Adrenal gland (tissue), 12 donors: Measurements from ENCODE around the gene ARIH2. TPM values are rescaled to one million over a fixed set of nuclear protein-coding genes. Genes with fewer than 3 reads are reported as not detected.
A peak's percentile ranks its signal among the peaks of the same experiment; 100 is the strongest.

ENCODE experiments used
- DNase-seq, 7 donors: peaks; one replicate each; pipeline ENCODE4 v3.0.0-alpha.2; 2019 to 2020
- H3K27ac ChIP-seq, 5 donors: fragments of 200-600 bp; sonication (generic) in 4 of 5; 1 replicate in 3 of 5; 2 replicates in 2 of 5; pipeline versions ENCODE4 v1.5.1 to v1.8.0; 2016 to 2020; ENCODE audit warnings: mild to moderate bottlenecking in 1 of 5
- H3K27me3 ChIP-seq: fragments of 200-600 bp; 2 replicates; pipeline ENCODE4 v1.8.0; 2021
- H3K36me3 ChIP-seq, 2 donors: fragments of 200-600 bp; replicated peaks in 1 of 2; 1 replicate in 1 of 2; 2 replicates in 1 of 2; pipeline versions ENCODE4 v1.5.1 to v1.8.0; 2018 to 2022
- H3K4me1 ChIP-seq, 2 donors: fragments of 200-600 bp; replicated peaks in 1 of 2; 1 replicate in 1 of 2; 2 replicates in 1 of 2; pipeline versions ENCODE4 v1.5.1 to v1.8.0; 2018 to 2021
- H3K4me3 ChIP-seq, 4 donors: fragments of 200-600 bp; sonication (generic) in 3 of 4; one replicate each; pipeline ENCODE4 v1.5.1; 2016 to 2018
- H3K9me3 ChIP-seq, 3 donors: fragments of 200-600 bp; sonication (generic) in 1 of 3; replicated peaks in 1 of 3; 1 replicate in 2 of 3; 2 replicates in 1 of 3; pipeline versions ENCODE4 v1.5.1 to v1.8.0; 2016 to 2021
- CTCF ChIP-seq, 6 experiments: fragments of 450-650 bp in 4 of 6; fragments of 200-600 bp in 2 of 6; sonication (generic) in 1 of 6; IDR thresholded peaks; 1 replicate in 5 of 6; 2 replicates in 1 of 6; pipeline versions ENCODE4 v1.5.1 to v1.8.0; 2016 to 2021; ENCODE audit warnings: antibody characterized with exemption in 6 of 6, mild to moderate bottlenecking in 2 of 6, moderate library complexity in 1 of 6
- POLR2A ChIP-seq, 2 donors: fragments of 450-650 bp; IDR thresholded peaks; one replicate each; pipeline ENCODE4 v1.6.1; 2017; ENCODE audit warnings: antibody characterized with exemption in 2 of 2, mild to moderate bottlenecking in 2 of 2, moderate library complexity in 1 of 2
- WGBS, 4 donors: extraction: QIAGEN DNeasy Blood & Tissue Kit in 2 of 4; methylation state at CpG; one replicate each; pipeline versions ENCODE4 v1.1.5 to v1.1.7; 2013 to 2017; 5-methylcytosine and 5-hydroxymethylcytosine counted together
- intact Hi-C, 2 donors: fragments of 100-400 bp; cut with DNase I; formaldehyde crosslinking; loops; one replicate each; pipeline versions ENCODE4 v1.14.1 to v1.15.0; 2022 to 2023
- polyA plus RNA-seq, 3 donors: library from polyadenylated mRNA; stranded (reverse); fragments of 200-250 nt in 2 of 3; fragments of 350-450 nt in 1 of 3; fragmentation: Illumina TruSeq in 1 of 3; extraction: RNeasy Lipid Tissue Mini Kit (QIAGEN cat#74804) in 1 of 3; gene quantifications; one replicate each; pipeline ENCODE4 v1.2.3, GENCODE V29; 2013 to 2014
- total RNA-seq, 9 donors: library from RNA; depleted of rRNA in 4 of 9; stranded (reverse); fragments of >200 nt in 4 of 9; fragments of 120-200 nt in 1 of 9; fragmentation: NEBNext Ultra II Directional in 1 of 9; extraction: Animal tissue kit (Norgen Biotek cat#: 25700) in 1 of 9; gene quantifications; one replicate each; pipeline versions ENCODE4 v1.1.0 to v1.2.4, GENCODE V29; 2013 to 2023
- donor health status: healthy with polysubstance abuse.
- donor health status: Bipolar disorder and iron deficiency.
- donor health status: DM: yes; HTN: yes; CAD: no.
- donor health status: DM: no; HTN: no; CAD: no.
- donor health status: DM: no; HTN: no; CAD: no.
- donor health status: DM: yes; HTN: yes; CAD: no.

Gene ARIH2
- total and polyA plus RNA-seq, 12 donors: 46.7 to 135 (median 83.1) TPM

- Histone ChIP-seq H3K4me3 (no peak overlapping the region), H3K9me3 (no peaks in the 10 kb centered on the region), H3K27ac (no peak overlapping the region), H3K36me3 (peaks cover 0 to 38% of the 10 kb centered on the region in 2 donors), H3K27me3 (no peaks in the 10 kb centered on the region), H3K4me1 (peaks cover 27 to 46% of the 10 kb centered on the region in 2 donors)
- DNase-seq: no peak
- intact Hi-C loops: loop anchor here in 1 of 2 donors (10.0 kb wide), 1 partner anchor 1021 kb away; no protein-coding TSS in a partner anchor
- no peak for TF ChIP-seq CTCF (IDR thresholded peaks at IDR 0.05)
- no peak for TF ChIP-seq POLR2A (IDR thresholded peaks at IDR 0.05)
- WGBS, 4 donors: 83 to 95% (median 88%) methylated on average over 4 of the region's 4 CpGs
Measured at GRCh38 chr3:49023775-49024174, 105.1 kb downstream of the ARIH2 start.

- TF ChIP-seq CTCF (IDR thresholded peaks at IDR 0.05): no peak
- TF ChIP-seq POLR2A (IDR thresholded peaks at IDR 0.05): no peak
- Histone ChIP-seq H3K36me3 (peaks cover 0 to 38% of the 10 kb centered on the region in 2 donors), H3K4me1 (peaks cover 26 to 43% of the 10 kb centered on the region in 2 donors), H3K27me3 (no peaks in the 10 kb centered on the region), H3K4me3 (no peak overlapping the region), H3K9me3 (no peaks in the 10 kb centered on the region), H3K27ac (no peak overlapping the region)
- DNase-seq: peak in 1 of 7 donors; percentile 14
- intact Hi-C loops: loop anchor here in 1 of 2 donors (10.0 kb wide), 1 partner anchor 1020 kb away; no protein-coding TSS in a partner anchor
- 67 to 75% (median 72%) methylated on average over 4 to 5 of the region's 5 CpGs for WGBS, 4 donors
Measured at GRCh38 chr3:49024449-49024848, 105.8 kb downstream of the ARIH2 start.

GRCh38 chr3:49025005-49025792 is 106.6 kb downstream of the ARIH2 start:
- no peaks in the 10 kb centered on the region for H3K27me3 ChIP-seq
- no peak overlapping the region for H3K4me3 ChIP-seq
- H3K27ac ChIP-seq: peak overlapping the region in 1 of 5 donors; percentile 13
- DNase-seq: peak in 1 of 7 donors; percentile 25
- TF ChIP-seq CTCF (IDR thresholded peaks at IDR 0.05): no peak
- no peak for TF ChIP-seq POLR2A (IDR thresholded peaks at IDR 0.05)
- peaks cover 0 to 38% of the 10 kb centered on the region in 2 donors for H3K36me3 ChIP-seq
- WGBS, 4 donors: 68 to 74% (median 70%) methylated on average over 9 to 13 of the region's 13 CpGs
- H3K9me3 ChIP-seq: no peaks in the 10 kb centered on the region
- intact Hi-C loops: loop anchor here in 1 of 2 donors (10.0 kb wide), 1 partner anchor 1020 kb away; no protein-coding TSS in a partner anchor
- H3K4me1 ChIP-seq: peaks cover 23 to 40% of the 10 kb centered on the region in 2 donors

GRCh38 chr3:49025793-49026520 is 107.3 kb downstream of the ARIH2 start:
- Histone ChIP-seq H3K36me3 (peaks cover 0 to 42% of the 10 kb centered on the region in 2 donors), H3K9me3 (no peaks in the 10 kb centered on the region), H3K27me3 (no peaks in the 10 kb centered on the region), H3K27ac (peak overlapping the region in 1 of 5 donors; percentile 13), H3K4me1 (peaks cover 17 to 33% of the 10 kb centered on the region in 2 donors), H3K4me3 (no peak overlapping the region)
- WGBS, 4 donors: 91 to 97% (median 91%) methylated on average over 8 of the region's 8 CpGs
- DNase-seq: no peak
- no peak for TF ChIP-seq POLR2A (IDR thresholded peaks at IDR 0.05)
- no peak for TF ChIP-seq CTCF (IDR thresholded peaks at IDR 0.05)
- intact Hi-C loops: loop anchor here in 1 of 2 donors (10.0 kb wide), 1 partner anchor 1019 kb away; no protein-coding TSS in a partner anchor
